IMR-90 (cell line): ENCODE results near the gene NPS. TPM values are rescaled to one million over a fixed set of nuclear protein-coding genes. Genes with fewer than 3 reads are reported as not detected.

Source experiments
- ATAC-seq: fragments of 200-7000 bp; cut with Tn5 transposase; 2 replicates; pipeline ENCODE4 v1.9.1; 2020; ENCODE audit warnings: low read depth, mild to moderate bottlenecking, moderate library complexity
- BruUV-seq: library from RNA; stranded (reverse); fragments of 400-500 nt; replicated peaks from 2 replicates; lab custom pipeline; 2021; lab: Mats Ljungman, UMichigan
- CTCF ChIA-PET: fragments of 300-600 bp; formaldehyde crosslinking; extraction: SDS; loops from one replicate; lab custom pipeline; 2021; ENCODE audit warnings: antibody characterized with exemption; lab: Yijun Ruan, JAX
- POLR2A ChIA-PET: fragments of 300-600 bp; sonication (Branson Sonifier 250); formaldehyde crosslinking; loops from one replicate; lab custom pipeline; 2022; ENCODE audit warnings: antibody characterized with exemption; ENCODE audit not compliant: unreplicated experiment; lab: Charles Lee
- DNase-seq: peaks from one replicate; pipeline ENCODE4 v3.0.0; 2013
- H2AFZ ChIP-seq: replicated peaks from 2 replicates; pipeline ENCODE3; 2013; ENCODE audit warnings: low read length, mild to moderate bottlenecking; ENCODE audit not compliant: poor library complexity
- H2AK5ac ChIP-seq: 2 replicates; pipeline ENCODE4 v1.6.1; 2013; ENCODE audit warnings: low read depth, low read length, inconsistent platforms
- H2AK9ac ChIP-seq: replicated peaks from 2 replicates; pipeline ENCODE3; 2013; ENCODE audit warnings: mild to moderate bottlenecking, low read depth, low read length, moderate library complexity; ENCODE audit not compliant: poor library complexity
- H2BK120ac ChIP-seq: 2 replicates; pipeline ENCODE4 v1.6.1; 2013; ENCODE audit warnings: low read depth, low read length, inconsistent platforms
- H2BK15ac ChIP-seq: 3 replicates; pipeline ENCODE4 v1.6.1; 2013; ENCODE audit warnings: low read depth, low read length, inconsistent platforms
- H2BK20ac ChIP-seq: 2 replicates; pipeline ENCODE4 v1.6.1; 2013; ENCODE audit warnings: low read depth, mild to moderate bottlenecking, inconsistent platforms, low read length, moderate library complexity
- H2BK5ac ChIP-seq: 2 replicates; pipeline ENCODE4 v1.6.1; 2013; ENCODE audit warnings: mild to moderate bottlenecking, low read depth, low read length, inconsistent platforms; ENCODE audit not compliant: poor library complexity, severe bottlenecking
- H3K14ac ChIP-seq: replicated peaks from 2 replicates; pipeline ENCODE4 v1.6.1; 2013; ENCODE audit warnings: low read depth, low read length, inconsistent platforms
- H3K18ac ChIP-seq: 2 replicates; pipeline ENCODE4 v1.6.1; 2013; ENCODE audit warnings: low read depth, low read length, control low read depth
- H3K23ac ChIP-seq: 2 replicates; pipeline ENCODE4 v1.6.1; 2013; ENCODE audit warnings: low read depth, low read length, inconsistent platforms
- H3K27ac ChIP-seq: 2 replicates; pipeline ENCODE4 v1.5.1; 2013; ENCODE audit warnings: mild to moderate bottlenecking, control low read depth, low read length; ENCODE audit not compliant: insufficient read depth
- H3K27me3 ChIP-seq: 2 replicates; pipeline ENCODE4 v1.6.1; 2013; ENCODE audit warnings: low read length; ENCODE audit not compliant: control insufficient read depth, insufficient read depth
- H3K36me3 ChIP-seq: 2 replicates; pipeline ENCODE4 v1.6.1; 2013; ENCODE audit warnings: low read length, mixed read lengths; ENCODE audit not compliant: control insufficient read depth, insufficient read depth
- H3K4ac ChIP-seq: 2 replicates; pipeline ENCODE4 v1.6.1; 2013; ENCODE audit warnings: low read depth, low read length, inconsistent platforms
- H3K4me1 ChIP-seq: 2 replicates; pipeline ENCODE4 v1.6.1; 2013; ENCODE audit warnings: low read length, mixed read lengths; ENCODE audit not compliant: control insufficient read depth, insufficient read depth
- H3K4me2 ChIP-seq: 2 replicates; pipeline ENCODE4 v1.6.1; 2013; ENCODE audit warnings: low read depth, mild to moderate bottlenecking, control low read depth, low read length, moderate library complexity
- H3K4me3 ChIP-seq: 2 replicates; pipeline ENCODE4 v1.5.1; 2013; ENCODE audit warnings: low read depth, mild to moderate bottlenecking, control low read depth, low read length, moderate library complexity; ENCODE audit not compliant: insufficient read depth
- H3K56ac ChIP-seq: 2 replicates; pipeline ENCODE4 v1.6.1; 2013; ENCODE audit warnings: low read length, inconsistent platforms; ENCODE audit not compliant: insufficient read depth; ENCODE audit errors: extremely low read depth
- H3K79me1 ChIP-seq, 2 experiments: 2 replicates each; pipeline ENCODE4 v1.6.1; 2013; ENCODE audit warnings: low read length in 2 of 2, inconsistent platforms in 1 of 2, low read depth in 1 of 2
- H3K9ac ChIP-seq: 2 replicates; pipeline ENCODE4 v1.6.1; 2013; ENCODE audit warnings: low read depth, low read length, control low read depth
- H3K9me1 ChIP-seq: 2 replicates; pipeline ENCODE4 v1.6.1; 2013; ENCODE audit warnings: low read length, inconsistent platforms; ENCODE audit not compliant: insufficient read depth
- H3K9me3 ChIP-seq: 2 replicates; pipeline ENCODE4 v1.6.1; 2013; ENCODE audit warnings: low read length; ENCODE audit not compliant: control insufficient read depth, insufficient read depth
- H4K20me1 ChIP-seq: 2 replicates; pipeline ENCODE4 v1.6.1; 2013; ENCODE audit warnings: low read length, inconsistent platforms; ENCODE audit not compliant: insufficient read depth
- H4K5ac ChIP-seq: 2 replicates; pipeline ENCODE4 v1.6.1; 2013; ENCODE audit warnings: mild to moderate bottlenecking, low read depth, low read length, control low read depth
- H4K8ac ChIP-seq, 2 experiments: 2 replicates each; pipeline ENCODE4 v1.6.1; 2013; ENCODE audit warnings: low read depth in 2 of 2, low read length in 2 of 2, control low read depth in 1 of 2, inconsistent platforms in 1 of 2
- H4K91ac ChIP-seq: 2 replicates; pipeline ENCODE4 v1.6.1; 2013; ENCODE audit warnings: low read depth, low read length, inconsistent platforms; ENCODE audit not compliant: insufficient read depth
- BHLHE40 ChIP-seq: fragments of 150-350 bp; IDR thresholded peaks from 2 replicates; pipeline ENCODE4 v1.6.1; 2016; ENCODE audit warnings: mild to moderate bottlenecking, low read depth, low read length
- CEBPB ChIP-seq: IDR thresholded peaks from 2 replicates; pipeline ENCODE4 v1.6.1; 2012; ENCODE audit warnings: low read depth, low read length, improper control_type of control experiment
- CHD1 ChIP-seq: IDR thresholded peaks from 2 replicates; pipeline ENCODE4 v1.6.1; 2012; ENCODE audit warnings: low read depth, low read length, improper control_type of control experiment
- ELK1 ChIP-seq: fragments of 150-350 bp; IDR thresholded peaks from 2 replicates; pipeline ENCODE4 v1.6.1; 2016; ENCODE audit warnings: low read depth, mild to moderate bottlenecking, low read length, moderate library complexity, borderline replicate concordance
- FOS ChIP-seq: fragments of 150-350 bp; IDR thresholded peaks from 2 replicates; pipeline ENCODE4 v1.6.1; 2016; ENCODE audit warnings: low read depth, low read length
- MAFK ChIP-seq: IDR thresholded peaks from 2 replicates; pipeline ENCODE4 v1.6.1; 2012; ENCODE audit warnings: low read depth, low read length, improper control_type of control experiment
- MAZ ChIP-seq: IDR thresholded peaks from 2 replicates; pipeline ENCODE4 v1.6.1; 2012; ENCODE audit warnings: low read depth, mild to moderate bottlenecking, low read length, improper control_type of control experiment, moderate library complexity, borderline replicate concordance
- NFE2L2 ChIP-seq: fragments of 150-350 bp; IDR thresholded peaks from 2 replicates; pipeline ENCODE4 v1.6.1; 2016; ENCODE audit warnings: low read depth, mild to moderate bottlenecking, low read length
- RAD21 ChIP-seq: IDR thresholded peaks from 2 replicates; pipeline ENCODE4 v1.6.1; 2012; ENCODE audit warnings: low read length, improper control_type of control experiment
- RCOR1 ChIP-seq: IDR thresholded peaks from 2 replicates; pipeline ENCODE4 v1.6.1; 2012; ENCODE audit warnings: mild to moderate bottlenecking, low read length, improper control_type of control experiment; ENCODE audit not compliant: insufficient replicate concordance
- RFX5 ChIP-seq: IDR thresholded peaks from 2 replicates; pipeline ENCODE4 v1.8.0; 2012; ENCODE audit warnings: low read depth, mild to moderate bottlenecking, low read length, moderate library complexity
- WGBS, 2 experiments: methylation state at CpG; one replicate each; pipeline versions ENCODE4 v1.1.5 to v1.1.7; 2013; ENCODE audit warnings: missing lambda C conversion rate in 2 of 2; ENCODE audit not compliant: insufficient read length in 1 of 2; ENCODE audit errors: extremely low coverage in 2 of 2; 5-methylcytosine and 5-hydroxymethylcytosine counted together
- dilution Hi-C: fragments of 300-500 bp; cut with HindIII; formaldehyde crosslinking; loops from one replicate; pipeline ENCODE4 v1.14.3; 2018; ENCODE audit warnings: low sequenced_read_pairs; ENCODE audit not compliant: unreplicated experiment
- in situ Hi-C: fragments of 300-500 bp; cut with MboI; formaldehyde crosslinking; loops from 3 replicates; pipeline ENCODE4 v1.14.3; 2019; ENCODE audit warnings: low sequenced_read_pairs, inconsistent platforms, mixed read lengths
- intact Hi-C: fragments of 100-400 bp; cut with micrococcal nuclease; formaldehyde crosslinking; loops from 2 replicates; pipeline ENCODE4 v1.10.0; 2022
- polyA plus RNA-seq, 3 experiments: library from polyadenylated mRNA; depleted of rRNA; stranded (reverse); fragments of >200 nt; gene quantifications; 2 replicates each; pipeline ENCODE4 v1.2.3, GENCODE V29; 2012; ENCODE audit warnings: low replicate concordance in 1 of 3
- total RNA-seq: library from RNA; depleted of rRNA; stranded (reverse); fragments of >200 nt; gene quantifications from 2 replicates; pipeline ENCODE4 v1.2.3, GENCODE V29; 2012
- TF ChIP-seq, protein P1 (sequence below): fragments of 150-350 bp; IDR thresholded peaks from 2 replicates; pipeline ENCODE4 v1.6.1; 2017; ENCODE audit warnings: mild to moderate bottlenecking, antibody characterized with exemption, low read length, low read depth

Gene NPS
- total and polyA plus RNA-seq, 2 of the 4 experiments (the other 2 are of a cell fraction): not detected

DNA sequence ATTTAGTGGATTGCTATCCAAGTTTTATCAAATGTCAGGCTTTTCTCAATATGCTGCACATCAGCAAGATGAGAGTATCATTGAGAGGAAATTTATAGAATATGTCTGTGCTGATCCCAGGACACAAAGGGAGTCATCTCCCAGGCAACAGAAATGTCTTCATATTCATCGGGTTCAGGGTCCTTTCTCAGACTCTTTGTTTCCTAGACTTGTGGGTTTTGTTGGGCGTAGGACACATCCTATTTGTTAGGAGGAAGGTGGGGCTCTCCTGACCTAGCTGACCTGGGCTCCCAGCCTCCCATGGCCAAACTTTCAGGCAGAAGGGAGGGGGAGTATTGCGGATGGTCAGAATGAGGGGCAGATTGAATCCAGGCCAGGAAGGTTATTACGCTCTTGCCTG lies 22.9 kb upstream of the NPS start:
- no peaks in the 10 kb centered on the region for H3K79me1 ChIP-seq
- H2AK9ac ChIP-seq: no peak overlapping the region
- no TSS peak for BruUV-seq
- no peak overlapping the region for H4K91ac ChIP-seq
- no peak overlapping the region for H3K56ac ChIP-seq
- in situ Hi-C loops: no loop called here
- intact Hi-C loops: no loop called here
- no peak overlapping the region for H4K5ac ChIP-seq
- no peak overlapping the region for H3K9ac ChIP-seq
- no peaks in the 10 kb centered on the region for H3K27me3 ChIP-seq
- peaks cover 2% of the 10 kb centered on the region for H3K9me3 ChIP-seq
- dilution Hi-C loops: no loop called here
- H3K18ac ChIP-seq: no peak overlapping the region
- no peaks in the 10 kb centered on the region for H3K36me3 ChIP-seq
- ChIA-PET POLR2A (no interaction called here), CTCF (no interaction called here)
- H2BK20ac ChIP-seq: no peak overlapping the region
- H3K4me3 ChIP-seq: no peak overlapping the region
- no peak overlapping the region for H3K4ac ChIP-seq
- H3K4me1 ChIP-seq: no peaks in the 10 kb centered on the region
- H3K27ac ChIP-seq: no peak overlapping the region
- no peaks in the 10 kb centered on the region for H3K9me1 ChIP-seq
- H3K14ac ChIP-seq: no peak overlapping the region
- H4K8ac ChIP-seq: no peak overlapping the region
- H3K4me2 ChIP-seq: no peak overlapping the region
- no peak for DNase-seq
- H2BK5ac ChIP-seq: no peak overlapping the region
- no peak overlapping the region for H3K23ac ChIP-seq
- no peak overlapping the region for H2BK120ac ChIP-seq
- no peak overlapping the region for H2BK15ac ChIP-seq
- TF ChIP-seq RCOR1: no peak
- TF ChIP-seq, protein P1, sequence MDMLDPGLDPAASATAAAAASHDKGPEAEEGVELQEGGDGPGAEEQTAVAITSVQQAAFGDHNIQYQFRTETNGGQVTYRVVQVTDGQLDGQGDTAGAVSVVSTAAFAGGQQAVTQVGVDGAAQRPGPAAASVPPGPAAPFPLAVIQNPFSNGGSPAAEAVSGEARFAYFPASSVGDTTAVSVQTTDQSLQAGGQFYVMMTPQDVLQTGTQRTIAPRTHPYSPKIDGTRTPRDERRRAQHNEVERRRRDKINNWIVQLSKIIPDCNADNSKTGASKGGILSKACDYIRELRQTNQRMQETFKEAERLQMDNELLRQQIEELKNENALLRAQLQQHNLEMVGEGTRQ: no peak
- no peak for TF ChIP-seq RFX5
- TF ChIP-seq RAD21: no peak
- TF ChIP-seq FOS: no peak
- no peak for TF ChIP-seq NFE2L2
- TF ChIP-seq MAZ: no peak
- TF ChIP-seq BHLHE40: no peak
- no peak for TF ChIP-seq CEBPB
- TF ChIP-seq ELK1: no peak
- no peak for TF ChIP-seq CHD1
- TF ChIP-seq MAFK: no peak
- no peak for ATAC-seq
- H4K20me1 ChIP-seq: no peaks in the 10 kb centered on the region
- H2AK5ac ChIP-seq: no peak overlapping the region
- H2AFZ ChIP-seq: no peak overlapping the region
- 60% methylated on average over 1 of the region's 4 CpGs; no CpG with 5 or more reads in 1 of the 2 experiments for WGBS, 2 experiments
